ENCODE results near the gene MICU1. TPM values are rescaled to one million over a fixed set of nuclear protein-coding genes. Genes with fewer than 3 reads are reported as not detected.
"Not testable (repeated sequence)": the region's sequence is repeated elsewhere in the genome, so short reads cannot be mapped to it uniquely, and the experiment has no call there.

Gene MICU1
- total and polyA plus RNA-seq, 9 donors: 29.9 to 117 (median 44.5) TPM

DNA sequence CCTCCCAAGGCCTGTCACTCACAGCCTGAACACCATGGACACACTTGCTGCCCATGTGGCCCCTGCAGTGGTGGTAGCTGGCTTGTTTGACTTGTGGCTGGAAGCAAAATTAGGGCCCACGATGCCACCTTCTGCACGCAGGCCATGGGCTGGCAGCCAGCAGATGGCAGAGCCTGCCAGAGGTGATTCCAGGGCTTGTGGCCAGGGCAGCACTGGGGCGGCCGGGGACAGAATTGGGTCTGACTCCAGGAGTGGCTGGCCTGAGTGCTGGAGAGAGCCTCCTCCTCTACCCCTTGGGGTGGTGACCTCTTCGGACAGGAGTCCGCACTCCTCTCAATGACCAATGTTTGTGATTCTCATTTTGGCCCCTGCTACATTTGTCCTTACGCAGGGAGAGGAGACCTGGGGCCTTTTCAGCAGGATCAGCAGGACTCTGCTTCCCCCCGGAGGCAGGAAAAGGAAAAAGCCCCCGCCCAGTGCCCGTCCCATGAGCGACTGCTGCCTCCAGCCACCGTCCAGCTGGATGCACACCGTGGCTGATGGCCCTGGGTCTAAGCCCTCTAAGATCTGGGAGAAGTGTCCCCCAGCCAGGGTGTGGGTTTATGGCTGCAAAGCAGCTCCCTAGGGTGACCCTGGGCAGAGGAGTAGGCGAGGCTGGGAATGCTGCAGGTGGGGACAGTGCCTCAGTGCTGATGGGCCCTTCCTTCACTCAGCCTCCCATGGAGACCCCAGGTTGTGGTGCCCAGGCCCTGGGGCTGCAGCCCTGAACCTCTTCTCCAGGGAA lies 297.6 kb downstream of the MICU1 start:
- TF ChIP-seq EP300 (IDR thresholded peaks at IDR 0.05) (no peak), POLR2A (IDR thresholded peaks at IDR 0.05) (no peak)
- TF ChIP-seq, protein P1, sequence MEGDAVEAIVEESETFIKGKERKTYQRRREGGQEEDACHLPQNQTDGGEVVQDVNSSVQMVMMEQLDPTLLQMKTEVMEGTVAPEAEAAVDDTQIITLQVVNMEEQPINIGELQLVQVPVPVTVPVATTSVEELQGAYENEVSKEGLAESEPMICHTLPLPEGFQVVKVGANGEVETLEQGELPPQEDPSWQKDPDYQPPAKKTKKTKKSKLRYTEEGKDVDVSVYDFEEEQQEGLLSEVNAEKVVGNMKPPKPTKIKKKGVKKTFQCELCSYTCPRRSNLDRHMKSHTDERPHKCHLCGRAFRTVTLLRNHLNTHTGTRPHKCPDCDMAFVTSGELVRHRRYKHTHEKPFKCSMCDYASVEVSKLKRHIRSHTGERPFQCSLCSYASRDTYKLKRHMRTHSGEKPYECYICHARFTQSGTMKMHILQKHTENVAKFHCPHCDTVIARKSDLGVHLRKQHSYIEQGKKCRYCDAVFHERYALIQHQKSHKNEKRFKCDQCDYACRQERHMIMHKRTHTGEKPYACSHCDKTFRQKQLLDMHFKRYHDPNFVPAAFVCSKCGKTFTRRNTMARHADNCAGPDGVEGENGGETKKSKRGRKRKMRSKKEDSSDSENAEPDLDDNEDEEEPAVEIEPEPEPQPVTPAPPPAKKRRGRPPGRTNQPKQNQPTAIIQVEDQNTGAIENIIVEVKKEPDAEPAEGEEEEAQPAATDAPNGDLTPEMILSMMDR (IDR thresholded peaks at IDR 0.05): peak; percentile 9 to 91 (median 67)
- WGBS, 3 donors: 34 to 39% (median 36%) methylated on average over 14 of the region's 14 CpGs
- peak; percentile 75 to 81 (median 77) for DNase-seq
- Histone ChIP-seq H3K4me1 (ENCODE audit: insufficient read depth) (peaks cover 29% of the 10 kb centered on the region), H3K27me3 (no peaks in the 10 kb centered on the region), H3K4me3 (no peak overlapping the region), H3K9me3 (no peaks in the 10 kb centered on the region), H3K36me3 (no peaks in the 10 kb centered on the region), H3K27ac (peak overlapping the region; percentile 31 to 67)
- intact Hi-C loops (cut with DNase I): loop anchor here (2.0 to 10.0 kb wide), 6 partner anchors 53 to 363 kb away; partner anchors contain the start of genes ANAPC16 (in 1 of the 4), ASCC1 (in 1 of the 4), CHST3 (in 1 of the 4) and DDIT4 (in 1 of the 4)

DNA sequence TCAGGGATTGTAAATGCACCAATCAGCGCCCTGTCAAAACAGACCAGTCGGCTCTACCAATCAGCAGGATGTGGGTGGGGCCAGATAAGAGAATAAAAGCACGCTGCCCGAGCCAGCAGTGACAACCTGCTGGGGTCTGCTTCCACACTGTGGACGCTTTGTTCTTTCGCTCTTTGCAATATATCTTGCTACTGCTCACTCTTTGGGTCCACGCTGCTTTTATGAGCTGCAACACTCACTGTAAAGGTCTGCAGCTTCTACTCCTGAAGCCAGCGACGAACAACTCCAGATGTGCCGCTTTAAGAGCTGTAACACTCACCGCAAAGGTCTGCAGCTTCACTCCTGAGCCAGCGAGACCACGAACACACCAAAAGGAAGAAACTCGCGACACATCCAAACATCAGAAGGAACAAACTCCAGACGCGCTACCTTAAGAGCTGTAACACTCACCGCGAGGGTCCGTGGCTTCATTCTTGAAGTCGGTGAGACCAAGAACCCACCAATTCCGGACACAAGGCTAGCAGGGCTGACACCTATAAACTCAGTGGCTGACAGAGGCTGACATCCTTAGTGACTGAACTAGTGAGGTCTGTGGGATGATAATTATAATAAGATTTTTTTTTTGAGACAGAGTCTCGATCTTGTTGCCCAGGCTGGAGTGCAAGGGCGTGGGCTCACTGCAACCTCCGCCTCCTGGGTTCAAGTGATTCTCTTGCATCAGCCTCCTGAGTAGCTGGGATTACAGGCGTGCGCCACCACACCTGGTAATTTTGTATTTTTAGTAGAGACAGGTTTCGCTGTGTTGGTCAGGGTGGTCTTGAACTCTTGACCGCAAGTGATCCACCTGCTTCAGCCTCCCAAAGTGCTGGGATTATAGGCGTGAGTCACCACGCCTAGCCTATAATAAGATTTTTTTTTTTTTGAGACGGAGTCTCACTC lies 298.9 kb downstream of the MICU1 start:
- not testable (repeated sequence) for H3K4me3 ChIP-seq, H3K27me3 ChIP-seq, H3K36me3 ChIP-seq, H3K9me3 ChIP-seq, H3K27ac ChIP-seq
- 91 to 93% (median 91%) methylated on average over 32 of the region's 32 CpGs for WGBS, 3 donors
- peak in 1 of 5 donors; percentile 39 for DNase-seq
- peaks cover 21% of the 10 kb centered on the region for H3K4me1 ChIP-seq (ENCODE audit: insufficient read depth)
- intact Hi-C loops (cut with DNase I): loop anchor here in 3 of 4 donors (5.0 to 10.0 kb wide), 5 partner anchors 52 to 362 kb away; partner anchors contain the start of genes ANAPC16 (in 1 of the 3), ASCC1 (in 1 of the 3), CHST3 (in 1 of the 3) and DDIT4 (in 1 of the 3)

DNA sequence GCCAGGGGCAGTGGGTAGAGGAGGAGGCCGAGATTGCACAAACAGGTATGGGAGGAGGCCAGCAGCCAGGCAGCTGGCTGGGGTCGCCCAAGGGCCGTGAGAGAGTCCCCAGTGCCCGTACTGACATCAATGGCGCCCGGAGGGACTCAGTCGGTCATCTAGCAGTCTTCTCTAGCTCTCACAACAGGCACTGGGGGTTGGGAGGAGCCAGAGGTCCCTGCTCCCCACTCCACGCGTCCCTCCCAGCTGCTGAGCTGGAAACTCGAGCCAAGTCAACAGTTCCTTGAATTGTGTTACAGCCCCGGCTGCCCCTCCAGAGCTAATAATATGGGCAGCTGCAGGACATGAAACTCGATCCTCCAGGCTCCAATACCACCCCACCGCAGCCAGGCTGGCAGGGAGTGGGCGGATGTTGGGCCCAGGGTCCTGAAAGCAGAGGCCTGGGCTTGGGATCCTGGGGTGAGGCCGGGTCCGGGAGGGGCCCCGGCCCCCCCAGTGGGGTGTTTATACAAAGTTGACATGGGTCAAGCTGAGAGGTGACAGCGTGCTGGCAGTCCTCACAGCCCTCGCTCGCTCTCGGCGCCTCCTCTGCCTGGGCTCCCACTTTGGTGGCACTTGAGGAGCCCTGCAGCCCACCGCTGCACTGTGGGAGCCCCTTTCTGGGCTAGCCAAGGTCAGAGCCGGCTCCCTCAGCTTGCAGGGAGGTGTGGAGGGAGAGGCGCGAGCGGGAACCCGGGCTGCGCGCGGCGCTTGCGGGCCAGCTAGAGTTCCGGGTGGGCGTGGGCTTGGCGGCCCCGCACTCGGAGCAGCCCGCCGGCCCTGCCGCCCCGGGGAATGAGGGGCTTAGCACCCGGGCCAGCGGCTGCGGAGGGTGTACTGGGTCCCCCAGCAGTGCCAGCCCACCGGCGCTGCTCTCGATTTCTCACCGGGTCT lies 300.4 kb downstream of the MICU1 start:
- WGBS, 3 donors: 49 to 68% (median 54%) methylated on average over 48 to 49 of the region's 49 CpGs
- not testable (repeated sequence) for H3K4me3 ChIP-seq, H3K36me3 ChIP-seq, H3K9me3 ChIP-seq, H3K27me3 ChIP-seq
- peak overlapping the region; percentile 57 to 64 for H3K27ac ChIP-seq
- DNase-seq: peak; percentile 79 to 83 (median 81)
- peaks cover 20% of the 10 kb centered on the region for H3K4me1 ChIP-seq (ENCODE audit: insufficient read depth)
- intact Hi-C loops (cut with DNase I): loop anchor here in 3 of 4 donors (5.0 to 10.0 kb wide), 5 partner anchors 51 to 361 kb away; partner anchors contain the start of genes ANAPC16 (in 1 of the 3), ASCC1 (in 1 of the 3), CHST3 (in 1 of the 3) and DDIT4 (in 1 of the 3)

DNA sequence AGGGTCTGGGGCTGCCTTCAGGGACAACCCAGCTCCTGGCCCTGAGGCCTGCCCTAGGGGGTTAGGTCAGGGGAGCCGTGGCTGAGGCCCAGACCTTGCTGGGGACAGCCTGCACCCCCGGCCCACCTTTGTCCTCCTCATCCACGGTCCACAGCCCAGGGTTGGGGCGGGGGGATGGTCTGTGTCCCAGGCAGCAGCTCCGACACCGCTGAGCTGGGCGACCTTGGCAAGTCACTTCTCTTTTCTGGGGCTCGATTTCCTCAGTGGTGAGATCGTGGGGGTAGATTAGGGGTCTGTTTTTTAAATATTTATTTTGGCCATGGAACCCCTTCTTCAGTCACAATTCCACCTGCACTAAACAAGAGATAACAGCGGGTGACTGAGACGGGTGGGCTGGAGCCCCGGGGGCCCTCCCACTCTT lies 302.1 kb downstream of the MICU1 start:
- no peaks in the 10 kb centered on the region for H3K9me3 ChIP-seq
- intact Hi-C loops (cut with DNase I): loop anchor here in 2 of 4 donors (10.0 kb wide), 3 partner anchors 49 to 359 kb away; partner anchors contain the start of genes CHST3 (in 1 of the 2) and DDIT4 (in 1 of the 2)
- no peak overlapping the region for H3K4me3 ChIP-seq
- peaks cover 28% of the 10 kb centered on the region for H3K4me1 ChIP-seq (ENCODE audit: insufficient read depth)
- TF ChIP-seq, protein P1 (IDR thresholded peaks at IDR 0.05): no peak
- TF ChIP-seq POLR2A (IDR thresholded peaks at IDR 0.05): no peak
- peak in 1 of 5 donors; percentile 52 for DNase-seq
- H3K27ac ChIP-seq: peak overlapping the region in 1 of 2 donors; percentile 35
- H3K27me3 ChIP-seq: no peaks in the 10 kb centered on the region
- 81 to 86% (median 83%) methylated on average over 12 of the region's 12 CpGs for WGBS, 3 donors
- no peaks in the 10 kb centered on the region for H3K36me3 ChIP-seq

Data from ovary (tissue), 9 donors.